GM21360 (cell line): Measurements from ENCODE around the gene GHR.

Experiments
- ATAC-seq: cut with Tn5 transposase; IDR thresholded peaks from one replicate; pipeline ENCODE4 v1.9.1; 2021; ENCODE audit warnings: mild to moderate bottlenecking, moderate library complexity; ENCODE audit not compliant: unreplicated experiment

Gene GHR

GRCh38 chr5:42597318-42597937 is 174.2 kb downstream of the GHR start:
- no peak for ATAC-seq

DNA sequence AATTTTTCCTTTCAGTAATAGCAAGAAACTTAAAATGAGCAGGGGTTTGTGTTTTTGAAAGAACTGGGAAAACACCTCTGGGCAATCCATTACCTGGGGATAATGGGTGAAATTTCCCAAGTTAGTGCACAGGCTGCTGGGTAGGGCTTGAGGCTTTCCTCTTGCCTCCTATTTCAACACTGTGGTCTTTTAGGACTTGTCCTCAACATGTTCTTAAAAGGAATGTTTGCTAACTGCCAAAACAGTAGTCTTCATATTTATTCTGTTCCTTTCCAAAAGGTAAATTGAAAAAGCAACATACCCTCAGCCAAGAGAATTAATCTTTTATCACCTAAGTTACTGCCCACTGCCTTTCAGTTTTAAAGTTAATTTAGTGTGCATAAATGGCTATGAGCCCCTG is 175.1 kb downstream of the GHR start:
- ATAC-seq: no peak

DNA sequence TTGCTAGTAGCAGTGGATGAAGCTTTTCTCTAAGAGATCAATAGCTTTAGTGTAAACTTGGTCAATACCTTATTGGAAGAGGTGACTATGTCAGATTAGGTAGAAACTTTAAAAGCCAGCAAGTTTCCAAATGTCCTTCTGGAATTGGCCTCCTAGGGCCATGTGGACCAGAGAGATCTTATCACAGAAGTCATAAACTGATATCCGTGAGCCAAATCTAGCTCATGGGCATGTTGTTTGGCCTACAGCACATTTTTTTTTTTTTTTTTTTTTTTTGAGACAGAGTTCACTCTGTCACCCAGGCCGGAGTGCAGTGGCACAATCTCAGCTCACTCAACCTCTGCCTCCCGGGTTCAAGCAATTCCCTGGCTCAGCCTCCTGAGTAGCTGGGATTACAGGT is 175.9 kb downstream of the GHR start:
- ATAC-seq: no peak

GRCh38 chr5:42600441-42600840 is 177.2 kb downstream of the GHR start:
- no peak for ATAC-seq

DNA sequence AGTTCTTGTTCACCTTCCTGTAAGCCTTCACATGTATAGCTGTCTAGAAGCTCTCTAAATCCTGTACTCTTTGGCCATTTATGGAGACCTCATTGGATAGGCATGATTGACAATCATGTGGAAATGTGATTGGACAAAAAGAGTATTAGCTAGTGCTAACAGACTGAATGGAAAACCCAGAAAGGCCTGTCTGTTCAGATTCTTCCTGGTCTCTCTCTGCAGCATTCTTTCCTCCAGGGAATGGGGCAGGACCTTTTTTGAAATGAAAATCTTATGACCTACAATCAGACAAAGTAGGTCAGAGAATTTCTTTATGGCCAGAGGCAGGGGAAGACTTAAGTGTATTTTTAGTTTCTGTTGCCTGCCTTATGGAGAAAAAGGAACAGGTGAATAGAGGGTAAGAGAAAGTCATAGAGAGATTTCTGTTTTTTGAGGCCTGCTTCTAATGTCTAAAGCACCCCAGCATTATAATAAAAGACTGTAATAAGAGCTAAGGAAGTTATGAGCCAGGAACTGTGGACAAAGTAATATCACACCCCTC is 181.0 kb downstream of the GHR start:
- ATAC-seq: no peak

- no peak for ATAC-seq
Observed at GRCh38 chr5:42605490-42605889, 182.3 kb downstream of the GHR start.

DNA sequence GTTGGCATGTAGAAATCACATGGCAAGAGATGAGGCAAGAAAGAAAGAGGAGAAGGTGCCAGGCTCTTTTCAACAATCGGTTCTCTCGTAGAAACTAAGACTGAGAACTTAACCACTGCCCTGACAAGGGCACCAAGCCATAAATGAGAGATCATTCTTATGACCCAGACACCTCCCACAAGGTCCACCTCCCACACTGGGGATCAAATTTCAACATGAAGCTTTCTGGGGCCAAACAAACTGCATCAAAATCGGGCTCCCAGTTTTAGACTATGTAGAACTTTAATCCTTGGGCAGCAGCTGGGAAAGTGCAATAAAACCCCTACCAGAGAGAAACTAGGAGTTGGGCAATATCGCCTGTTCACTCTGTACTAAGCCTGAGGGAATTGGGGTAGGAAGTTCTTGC is 183.2 kb downstream of the GHR start:
- no peak for ATAC-seq

DNA sequence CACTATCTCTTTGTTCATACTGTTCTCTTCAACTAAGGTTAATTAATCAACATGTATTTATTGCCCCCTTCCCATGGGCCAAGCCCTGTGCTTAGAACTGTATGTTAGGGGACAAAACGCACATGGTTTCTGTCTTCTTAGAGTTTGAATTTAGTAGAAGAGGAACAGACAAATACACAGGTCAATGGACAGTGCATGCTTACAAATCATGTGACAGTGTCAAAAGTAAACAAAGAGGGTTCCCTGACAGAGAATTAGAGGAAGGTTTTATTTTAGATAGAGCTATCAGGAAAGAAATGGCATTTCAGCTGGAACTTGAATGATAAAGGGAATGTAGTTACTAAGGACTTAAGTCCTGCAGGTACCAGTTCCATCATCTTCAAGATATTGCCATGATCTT is 188.2 kb downstream of the GHR start:
- no peak for ATAC-seq

GRCh38 chr5:42612750-42613366 is 189.6 kb downstream of the GHR start:
- no peak for ATAC-seq

DNA sequence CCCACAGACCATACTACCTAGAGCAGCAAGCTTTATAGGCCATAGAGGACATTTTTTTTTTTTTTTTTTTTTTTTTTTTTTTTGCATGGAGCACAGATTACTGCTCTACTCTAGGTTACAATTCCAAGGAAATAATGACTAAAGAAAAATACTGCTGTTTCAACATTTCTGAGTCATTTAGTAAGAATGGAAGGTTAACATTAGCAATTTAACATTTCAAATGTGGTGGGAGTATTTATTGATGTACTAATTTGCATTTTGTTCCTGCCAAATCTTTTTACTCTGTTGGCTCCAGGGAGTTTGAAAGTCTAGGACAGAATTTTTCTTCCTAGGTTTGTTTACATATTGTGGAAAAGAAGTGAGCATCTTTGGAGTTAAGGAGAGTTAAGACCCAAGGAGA is 191.3 kb downstream of the GHR start:
- no peak for ATAC-seq

- ATAC-seq: no peak
Observed at GRCh38 chr5:42620579-42621216, 197.5 kb downstream of the GHR start.

DNA sequence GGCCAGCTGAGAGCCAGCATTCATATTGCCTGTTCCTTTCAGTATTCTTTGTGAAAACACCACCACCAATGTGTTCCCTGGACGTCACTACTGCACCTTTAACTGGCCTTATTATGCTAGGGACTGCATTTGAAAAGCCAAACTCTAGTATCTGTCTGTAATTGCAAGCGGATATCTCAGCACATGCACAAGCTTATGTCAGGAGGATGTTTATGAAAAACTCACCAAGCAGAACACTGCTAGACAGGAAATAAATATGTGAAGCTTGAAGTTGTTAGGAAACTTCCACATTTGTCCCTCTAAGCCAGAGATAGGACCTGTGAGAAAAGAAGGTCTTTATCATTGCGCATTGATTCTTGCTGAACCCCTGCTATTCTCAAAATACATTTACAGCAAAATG is 198.0 kb downstream of the GHR start:
- ATAC-seq: no peak

DNA sequence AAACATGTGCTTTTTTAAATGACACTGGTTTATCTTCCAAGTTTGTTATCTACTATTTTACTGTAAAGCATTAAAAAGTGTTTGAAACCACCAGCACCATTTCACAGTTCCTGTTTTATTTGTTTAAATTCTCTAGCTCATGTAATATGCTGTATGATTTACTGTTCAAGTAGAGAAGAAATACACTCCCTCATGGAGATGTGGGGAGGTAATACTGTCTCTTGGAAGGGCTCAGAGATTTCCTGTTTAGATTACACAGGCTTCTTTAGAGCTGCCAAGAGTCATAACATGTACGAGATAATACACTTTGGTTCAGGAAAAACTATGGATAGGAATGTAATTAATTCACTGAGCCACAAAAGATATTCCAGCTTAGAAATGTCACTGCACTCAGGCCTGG is 198.4 kb downstream of the GHR start:
- no peak for ATAC-seq

DNA sequence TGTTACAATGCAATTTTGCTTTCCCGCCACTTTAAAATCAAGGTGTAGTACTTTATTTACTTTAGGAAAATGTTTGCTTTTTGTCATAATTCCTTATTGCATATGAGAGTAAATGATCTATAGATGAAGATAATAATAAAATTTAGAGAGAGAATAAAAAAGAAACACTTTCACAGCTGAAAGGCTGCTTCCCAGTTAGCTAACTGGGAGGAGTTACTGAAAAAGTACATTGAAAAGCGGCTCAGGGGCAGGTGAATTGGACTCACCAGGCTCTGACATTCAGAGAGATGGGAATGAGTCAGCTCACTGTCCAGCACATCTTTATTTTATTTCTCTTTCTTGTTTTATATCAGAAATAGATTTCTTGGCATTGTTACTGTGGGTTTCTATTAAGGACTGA is 201.7 kb downstream of the GHR start:
- no peak for ATAC-seq

DNA sequence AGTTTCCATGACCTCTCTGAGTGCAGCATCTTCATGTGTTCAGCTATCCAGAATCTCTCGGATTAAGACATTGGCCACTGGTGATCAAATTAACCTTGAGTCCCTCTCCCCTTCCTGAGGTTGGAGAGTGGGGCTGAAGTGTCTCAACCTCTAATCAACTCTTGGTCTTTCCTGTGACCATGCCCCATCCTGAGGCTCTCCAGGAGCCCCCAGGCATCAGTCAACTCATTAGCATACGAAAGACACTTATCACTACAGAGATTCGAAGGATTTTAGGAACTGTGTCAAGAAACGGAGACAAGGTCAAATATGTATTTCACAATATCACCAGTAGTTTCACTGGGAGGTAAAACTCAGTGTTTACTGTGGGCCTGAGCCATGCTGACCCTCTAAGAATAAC is 203.2 kb downstream of the GHR start:
- no peak for ATAC-seq

DNA sequence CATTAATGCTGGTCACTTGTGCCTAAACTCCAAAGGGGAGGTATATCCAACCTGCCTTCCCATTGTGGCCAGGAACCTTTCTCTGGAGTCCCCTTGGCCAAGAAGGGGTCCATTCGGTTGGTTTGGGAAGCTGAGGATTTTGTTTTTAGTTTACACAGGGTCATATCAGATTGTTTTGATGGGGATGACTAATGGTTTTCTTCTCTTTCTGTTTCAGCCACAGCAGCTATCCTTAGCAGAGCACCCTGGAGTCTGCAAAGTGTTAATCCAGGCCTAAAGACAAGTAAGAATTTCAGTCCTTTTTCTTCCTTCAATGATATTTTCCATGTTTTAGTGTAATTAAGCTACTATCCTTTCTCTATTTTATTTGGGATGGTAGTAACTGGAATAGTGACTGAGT is 205.6 kb downstream of the GHR start:
- ATAC-seq: no peak

- no peak for ATAC-seq
Observed at GRCh38 chr5:42629284-42629683, 206.0 kb downstream of the GHR start.

- no peak for ATAC-seq
Observed at GRCh38 chr5:42631241-42631640, 208.0 kb downstream of the GHR start.

- no peak for ATAC-seq
Observed at GRCh38 chr5:42632354-42632900, 209.2 kb downstream of the GHR start.

- ATAC-seq: no peak
Observed at GRCh38 chr5:42634575-42634974, 211.3 kb downstream of the GHR start.

GRCh38 chr5:42636425-42636824 is 213.2 kb downstream of the GHR start:
- ATAC-seq: no peak

GRCh38 chr5:42636946-42637345 is 213.7 kb downstream of the GHR start:
- no peak for ATAC-seq
